Activated CD4-positive, alpha-beta T cell treated with anti-CD3 and anti-CD28 coated beads for 24 hours (primary cell): ENCODE results near the gene ZNF366.

Experiments
- DNase-seq, 2 donors: peaks; one replicate each; pipeline ENCODE4 v3.0.0-alpha.2; 2020; ENCODE audit warnings: low read depth in 2 of 2

ZNF366 gene

GRCh38 chr5:72488756-72489155 is 18.5 kb downstream of the ZNF366 start:
- DNase-seq, result no peak

- no peak for DNase-seq
These were observed 20.0 kb downstream of the ZNF366 start for GRCh38 chr5:72487177-72487576.

GRCh38 chr5:72486371-72486770 is 20.8 kb downstream of the ZNF366 start:
- no peak for DNase-seq

GRCh38 chr5:72485430-72485974 is 21.7 kb downstream of the ZNF366 start:
- no peak for DNase-seq

GRCh38 chr5:72482046-72482445 is 25.2 kb downstream of the ZNF366 start:
- DNase-seq, result no peak

GRCh38 chr5:72480841-72481240 is 26.4 kb downstream of the ZNF366 start:
- DNase-seq, result no peak

GRCh38 chr5:72479921-72480320 is 27.3 kb downstream of the ZNF366 start:
- DNase-seq, result no peak

- DNase-seq, result no peak
These were observed 28.5 kb downstream of the ZNF366 start for GRCh38 chr5:72478684-72479083.

- DNase-seq, result no peak
These were observed 28.9 kb downstream of the ZNF366 start for GRCh38 chr5:72478276-72478675.

GRCh38 chr5:72477644-72478043 is 29.6 kb downstream of the ZNF366 start:
- DNase-seq, result no peak

GRCh38 chr5:72477176-72477575 is 30.0 kb downstream of the ZNF366 start:
- no peak for DNase-seq

GRCh38 chr5:72476721-72477120 is 30.5 kb downstream of the ZNF366 start:
- no peak for DNase-seq

- DNase-seq, result no peak
These were observed 30.9 kb downstream of the ZNF366 start for GRCh38 chr5:72476275-72476674.

- DNase-seq, result no peak
These were observed 32.7 kb downstream of the ZNF366 start for GRCh38 chr5:72474516-72474915.

- DNase-seq, result no peak
These were observed 33.1 kb downstream of the ZNF366 start for GRCh38 chr5:72474046-72474500.

- no peak for DNase-seq
These were observed 34.4 kb downstream of the ZNF366 start for GRCh38 chr5:72472666-72473422.

- DNase-seq, result no peak
These were observed 35.2 kb downstream of the ZNF366 start for GRCh38 chr5:72472031-72472430.

- DNase-seq, result no peak
These were observed 36.4 kb downstream of the ZNF366 start for GRCh38 chr5:72470826-72471225.

- DNase-seq, result no peak
These were observed 38.6 kb downstream of the ZNF366 start for GRCh38 chr5:72468606-72469005.

GRCh38 chr5:72468024-72468423 is 39.2 kb downstream of the ZNF366 start:
- no peak for DNase-seq

- DNase-seq, result no peak
These were observed 39.7 kb downstream of the ZNF366 start for GRCh38 chr5:72467461-72467860.

- DNase-seq, result no peak
These were observed 41.3 kb downstream of the ZNF366 start for GRCh38 chr5:72465601-72466563.
